ENCODE results near the gene OAS1. TPM values are rescaled to one million over a fixed set of nuclear protein-coding genes. Genes with fewer than 3 reads are reported as not detected.
"Not testable (repeated sequence)": the region's sequence is repeated elsewhere in the genome, so short reads cannot be mapped to it uniquely, and the experiment has no call there.

OAS1 gene
- total RNA-seq, 1 experiment from 2014 or later, result 10.2 TPM

GRCh38 chr12:112908548-112908947 lies 1.8 kb downstream of the OAS1 start:
- Histone ChIP-seq H3K9me3 (ENCODE audit: low read length) (peaks cover 10% of the 10 kb centered on the region), H3F3A (ENCODE audit: low read length, unreplicated experiment) (no peaks in the 10 kb centered on the region), H4K20me1 (ENCODE audit: low read length) (no peaks in the 10 kb centered on the region), H3K9ac (ENCODE audit: low read length) (no peak overlapping the region), H2AFZ (ENCODE audit: low read length) (no peak overlapping the region), H3K79me2 (ENCODE audit: low read length) (no peaks in the 10 kb centered on the region), H3K9me2 (replicated peaks; ENCODE audit: low read length) (no peaks in the 10 kb centered on the region), H3K27me3 (ENCODE audit: low read length) (no peaks in the 10 kb centered on the region), H3K36me3 (ENCODE audit: low read depth, low read length) (no peaks in the 10 kb centered on the region), H3K4me3 (ENCODE audit: low read length) (no peak overlapping the region), H3K4me1 (ENCODE audit: insufficient read depth, low read length) (peaks cover 39% of the 10 kb centered on the region), H3K27ac (ENCODE audit: low read length) (no peak overlapping the region), H3K4me2 (ENCODE audit: low read length) (no peak overlapping the region)
- no peak for TF ChIP-seq EZH2 (IDR thresholded peaks at IDR 0.05; ENCODE audit: low read length, unreplicated experiment)
- TF ChIP-seq EZH2phosphoT487 (IDR thresholded peaks at IDR 0.05; ENCODE audit: borderline replicate concordance, low read length), result no peak
- no peak for TF ChIP-seq CTCF (conservative IDR thresholded peaks at IDR 0.05; ENCODE audit: low read depth, low read length)
- DNase-seq (no peak), ATAC-seq (no peak)
- no TSS peak for BruUV-seq (replicated peaks)
- intact Hi-C loops (cut with micrococcal nuclease), result no loop called here
- POLR2A ChIA-PET (ENCODE audit: unreplicated experiment), result no interaction called here
- CTCF ChIA-PET, result no interaction called here

- peaks cover 28% of the 10 kb centered on the region for H3K4me1 ChIP-seq (ENCODE audit: insufficient read depth, low read length)
- H2AFZ ChIP-seq (ENCODE audit: low read length), result no peak overlapping the region
- CTCF ChIA-PET, result no interaction called here
- H3K9me3 ChIP-seq (ENCODE audit: low read length), result peaks cover 10% of the 10 kb centered on the region
- no peaks in the 10 kb centered on the region for H3K36me3 ChIP-seq (ENCODE audit: low read depth, low read length)
- no peak overlapping the region for H3K4me3 ChIP-seq (ENCODE audit: low read length)
- no peaks in the 10 kb centered on the region for H4K20me1 ChIP-seq (ENCODE audit: low read length)
- BruUV-seq (replicated peaks), result no TSS peak
- TF ChIP-seq EZH2phosphoT487 (IDR thresholded peaks at IDR 0.05; ENCODE audit: borderline replicate concordance, low read length) (no peak), CTCF (conservative IDR thresholded peaks at IDR 0.05; ENCODE audit: low read depth, low read length) (no peak), EZH2 (IDR thresholded peaks at IDR 0.05; ENCODE audit: low read length, unreplicated experiment) (no peak)
- H3K79me2 ChIP-seq (ENCODE audit: low read length), result no peaks in the 10 kb centered on the region
- intact Hi-C loops (cut with micrococcal nuclease), result no loop called here
- no peaks in the 10 kb centered on the region for H3F3A ChIP-seq (ENCODE audit: low read length, unreplicated experiment)
- no peaks in the 10 kb centered on the region for H3K27me3 ChIP-seq (ENCODE audit: low read length)
- no peak for ATAC-seq
- H3K4me2 ChIP-seq (ENCODE audit: low read length), result no peak overlapping the region
- no peak overlapping the region for H3K27ac ChIP-seq (ENCODE audit: low read length)
- no peak for DNase-seq
- POLR2A ChIA-PET (ENCODE audit: unreplicated experiment), result no interaction called here
- no peak overlapping the region for H3K9ac ChIP-seq (ENCODE audit: low read length)
- no peaks in the 10 kb centered on the region for H3K9me2 ChIP-seq (replicated peaks; ENCODE audit: low read length)
These were observed 2.9 kb downstream of the OAS1 start for GRCh38 chr12:112909693-112910092.

- no peaks in the 10 kb centered on the region for H3K27me3 ChIP-seq (ENCODE audit: low read length)
- ATAC-seq, result no peak
- H3K4me3 ChIP-seq (ENCODE audit: low read length), result no peak overlapping the region
- H3K36me3 ChIP-seq (ENCODE audit: low read depth, low read length), result no peaks in the 10 kb centered on the region
- no peak for TF ChIP-seq CTCF (conservative IDR thresholded peaks at IDR 0.05; ENCODE audit: low read depth, low read length)
- no peak for TF ChIP-seq EZH2 (IDR thresholded peaks at IDR 0.05; ENCODE audit: low read length, unreplicated experiment)
- no peak for TF ChIP-seq EZH2phosphoT487 (IDR thresholded peaks at IDR 0.05; ENCODE audit: borderline replicate concordance, low read length)
- no peak overlapping the region for H3K4me2 ChIP-seq (ENCODE audit: low read length)
- no peak overlapping the region for H3K27ac ChIP-seq (ENCODE audit: low read length)
- intact Hi-C loops (cut with micrococcal nuclease), result no loop called here
- no peaks in the 10 kb centered on the region for H3F3A ChIP-seq (ENCODE audit: low read length, unreplicated experiment)
- no peak for DNase-seq
- no peaks in the 10 kb centered on the region for H3K79me2 ChIP-seq (ENCODE audit: low read length)
- H3K4me1 ChIP-seq (ENCODE audit: insufficient read depth, low read length), result peaks cover 5% of the 10 kb centered on the region; the same call in 1 of the 2 replicates
- ChIA-PET CTCF (no interaction called here), POLR2A (ENCODE audit: unreplicated experiment) (no interaction called here)
- no peak overlapping the region for H2AFZ ChIP-seq (ENCODE audit: low read length)
- H3K9me3 ChIP-seq (ENCODE audit: low read length), result peaks cover 10% of the 10 kb centered on the region
- BruUV-seq (replicated peaks), result no TSS peak
- no peaks in the 10 kb centered on the region for H4K20me1 ChIP-seq (ENCODE audit: low read length)
- no peaks in the 10 kb centered on the region for H3K9me2 ChIP-seq (replicated peaks; ENCODE audit: low read length)
- H3K9ac ChIP-seq (ENCODE audit: low read length), result no peak overlapping the region
These were observed 6.4 kb downstream of the OAS1 start for GRCh38 chr12:112913038-112913688.

- POLR2A ChIA-PET (ENCODE audit: unreplicated experiment), result not testable (repeated sequence)
These were observed 7.1 kb downstream of the OAS1 start for GRCh38 chr12:112913888-112914287.

More at GRCh38 chr12:112913888-112914287, 7.1 kb downstream of the OAS1 start:
- BruUV-seq (replicated peaks); H3F3A ChIP-seq (ENCODE audit: low read length, unreplicated experiment); H3K27ac ChIP-seq (ENCODE audit: low read length); H3K79me2 ChIP-seq (ENCODE audit: low read length); H2AFZ ChIP-seq (ENCODE audit: low read length); intact Hi-C loops (cut with micrococcal nuclease); DNase-seq; H3K4me3 ChIP-seq (ENCODE audit: low read length); H3K4me2 ChIP-seq (ENCODE audit: low read length); CTCF ChIA-PET; H3K36me3 ChIP-seq (ENCODE audit: low read depth, low read length); H3K4me1 ChIP-seq (ENCODE audit: insufficient read depth, low read length); H3K9ac ChIP-seq (ENCODE audit: low read length); H3K27me3 ChIP-seq (ENCODE audit: low read length); H4K20me1 ChIP-seq (ENCODE audit: low read length); ATAC-seq; H3K9me2 ChIP-seq (replicated peaks; ENCODE audit: low read length): not testable (repeated sequence)
- H3K9me3 ChIP-seq (ENCODE audit: low read length), result peaks cover 10% of the 10 kb centered on the region

Data from PC-3 (cell line).